Activated T-helper 9 cell treated with anti-CD3 and anti-CD28 coated beads, Interleukin-2, amount 50 U/mL, for 16 hours (primary cell): ENCODE measurements around the gene TKT.

Experiments used
- DNase-seq: peaks from one replicate; pipeline ENCODE4 v3.0.0-alpha.2; 2020; ENCODE audit warnings: low read depth

The TKT gene

GRCh38 chr3:53195602-53196574 lies 59.9 kb downstream of the TKT start:
- peak; percentile 44 for DNase-seq

- no peak for DNase-seq
Observed at GRCh38 chr3:53195066-53195450, 60.8 kb downstream of the TKT start.

- DNase-seq, result no peak
Observed at GRCh38 chr3:53194210-53195065, 61.4 kb downstream of the TKT start.

- DNase-seq, result no peak
Observed at GRCh38 chr3:53193466-53194209, 62.2 kb downstream of the TKT start.

GRCh38 chr3:53192608-53193007 lies 63.2 kb downstream of the TKT start:
- DNase-seq, result no peak

- DNase-seq, result no peak
Observed at GRCh38 chr3:53191836-53192480, 63.9 kb downstream of the TKT start.

GRCh38 chr3:53190659-53191058 lies 65.2 kb downstream of the TKT start:
- DNase-seq, result no peak

GRCh38 chr3:53189276-53189675 lies 66.5 kb downstream of the TKT start:
- no peak for DNase-seq

- DNase-seq, result no peak
Observed at GRCh38 chr3:53188720-53189119, 67.1 kb downstream of the TKT start.

- DNase-seq, result no peak
Observed at GRCh38 chr3:53188136-53188685, 67.6 kb downstream of the TKT start.

GRCh38 chr3:53187430-53187829 lies 68.4 kb downstream of the TKT start:
- no peak for DNase-seq

- DNase-seq, result no peak
Observed at GRCh38 chr3:53186726-53187125, 69.1 kb downstream of the TKT start.

- no peak for DNase-seq
Observed at GRCh38 chr3:53185761-53186465, 69.9 kb downstream of the TKT start.

- no peak for DNase-seq
Observed at GRCh38 chr3:53184701-53185100, 71.1 kb downstream of the TKT start.

GRCh38 chr3:53183514-53183913 lies 72.3 kb downstream of the TKT start:
- no peak for DNase-seq

GRCh38 chr3:53182764-53183355 lies 73.0 kb downstream of the TKT start:
- DNase-seq, result no peak

- no peak for DNase-seq
Observed at GRCh38 chr3:53181528-53181927, 74.3 kb downstream of the TKT start.

- no peak for DNase-seq
Observed at GRCh38 chr3:53181024-53181371, 74.8 kb downstream of the TKT start.

GRCh38 chr3:53180305-53181023 lies 75.4 kb downstream of the TKT start:
- no peak for DNase-seq

- no peak for DNase-seq
Observed at GRCh38 chr3:53179580-53179979, 76.2 kb downstream of the TKT start.
